Adrenal gland (tissue), 12 donors: ENCODE results near the gene AMDHD1. TPM values are rescaled to one million over a fixed set of nuclear protein-coding genes. Genes with fewer than 3 reads are reported as not detected.

Experiments
- DNase-seq, 7 donors: peaks; one replicate each; pipeline ENCODE4 v3.0.0-alpha.2; 2019 to 2020
- H3K27ac ChIP-seq, 5 donors: fragments of 200-600 bp; sonication (generic) in 4 of 5; 1 replicate in 3 of 5; 2 replicates in 2 of 5; pipeline versions ENCODE4 v1.5.1 to v1.8.0; 2016 to 2020; ENCODE audit warnings: mild to moderate bottlenecking in 1 of 5
- H3K27me3 ChIP-seq: fragments of 200-600 bp; 2 replicates; pipeline ENCODE4 v1.8.0; 2021
- H3K36me3 ChIP-seq, 2 donors: fragments of 200-600 bp; replicated peaks in 1 of 2; 1 replicate in 1 of 2; 2 replicates in 1 of 2; pipeline versions ENCODE4 v1.5.1 to v1.8.0; 2018 to 2022
- H3K4me1 ChIP-seq, 2 donors: fragments of 200-600 bp; replicated peaks in 1 of 2; 1 replicate in 1 of 2; 2 replicates in 1 of 2; pipeline versions ENCODE4 v1.5.1 to v1.8.0; 2018 to 2021
- H3K4me3 ChIP-seq, 4 donors: fragments of 200-600 bp; sonication (generic) in 3 of 4; one replicate each; pipeline ENCODE4 v1.5.1; 2016 to 2018
- H3K9me3 ChIP-seq, 3 donors: fragments of 200-600 bp; sonication (generic) in 1 of 3; replicated peaks in 1 of 3; 1 replicate in 2 of 3; 2 replicates in 1 of 3; pipeline versions ENCODE4 v1.5.1 to v1.8.0; 2016 to 2021
- POLR2A ChIP-seq, 2 donors: fragments of 450-650 bp; IDR thresholded peaks; one replicate each; pipeline ENCODE4 v1.6.1; 2017; ENCODE audit warnings: antibody characterized with exemption in 2 of 2, mild to moderate bottlenecking in 2 of 2, moderate library complexity in 1 of 2
- WGBS, 4 donors: extraction: QIAGEN DNeasy Blood & Tissue Kit in 2 of 4; methylation state at CpG; one replicate each; pipeline versions ENCODE4 v1.1.5 to v1.1.7; 2013 to 2017; 5-methylcytosine and 5-hydroxymethylcytosine counted together
- intact Hi-C, 2 donors: fragments of 100-400 bp; cut with DNase I; formaldehyde crosslinking; loops; one replicate each; pipeline versions ENCODE4 v1.14.1 to v1.15.0; 2022 to 2023
- polyA plus RNA-seq, 3 donors: library from polyadenylated mRNA; stranded (reverse); fragments of 200-250 nt in 2 of 3; fragments of 350-450 nt in 1 of 3; fragmentation: Illumina TruSeq in 1 of 3; extraction: RNeasy Lipid Tissue Mini Kit (QIAGEN cat#74804) in 1 of 3; gene quantifications; one replicate each; pipeline ENCODE4 v1.2.3, GENCODE V29; 2013 to 2014
- total RNA-seq, 9 donors: library from RNA; depleted of rRNA in 4 of 9; stranded (reverse); fragments of >200 nt in 4 of 9; fragments of 120-200 nt in 1 of 9; fragmentation: NEBNext Ultra II Directional in 1 of 9; extraction: Animal tissue kit (Norgen Biotek cat#: 25700) in 1 of 9; gene quantifications; one replicate each; pipeline versions ENCODE4 v1.1.0 to v1.2.4, GENCODE V29; 2013 to 2023
- TF ChIP-seq, protein P1 (sequence below), 6 experiments: fragments of 450-650 bp in 4 of 6; fragments of 200-600 bp in 2 of 6; sonication (generic) in 1 of 6; IDR thresholded peaks; 1 replicate in 5 of 6; 2 replicates in 1 of 6; pipeline versions ENCODE4 v1.5.1 to v1.8.0; 2016 to 2021; ENCODE audit warnings: antibody characterized with exemption in 6 of 6, mild to moderate bottlenecking in 2 of 6, moderate library complexity in 1 of 6
- donor health status: healthy with polysubstance abuse.
- donor health status: Bipolar disorder and iron deficiency.
- donor health status: DM: yes; HTN: yes; CAD: no.
- donor health status: DM: no; HTN: no; CAD: no.
- donor health status: DM: no; HTN: no; CAD: no.
- donor health status: DM: yes; HTN: yes; CAD: no.

The AMDHD1 gene
- total and polyA plus RNA-seq, 12 donors: 4.6 to 120 (median 15.5) TPM

DNA sequence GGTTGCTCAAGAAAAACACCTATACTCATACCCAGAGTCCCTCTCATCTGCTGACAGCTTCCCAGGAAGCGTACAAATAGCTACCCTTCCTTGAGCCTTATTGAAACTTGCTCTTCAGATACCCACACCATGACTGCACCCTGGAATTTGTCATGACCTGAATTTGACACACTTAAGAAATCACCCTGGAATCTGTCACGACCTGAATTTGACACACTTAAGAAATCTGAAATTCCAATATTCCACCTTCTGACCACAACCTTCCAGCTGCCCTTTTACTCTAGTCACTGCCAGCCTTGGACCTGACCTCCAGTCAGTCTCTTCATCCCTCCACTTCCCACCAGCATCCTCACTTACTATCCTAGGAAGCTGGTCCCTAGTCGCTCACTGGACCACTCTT lies 54.1 kb downstream of the AMDHD1 start:
- no peak for DNase-seq
- WGBS, 4 donors: 80 to 87% (median 83%) methylated on average over 3 of the region's 3 CpGs
- no peaks in the 10 kb centered on the region for H3K9me3 ChIP-seq
- H3K27me3 ChIP-seq: no peaks in the 10 kb centered on the region
- intact Hi-C loops: loop anchor here in 1 of 2 donors (5.0 kb wide), 1 partner anchor 80 kb away; no protein-coding TSS in a partner anchor
- H3K27ac ChIP-seq: no peak overlapping the region
- peaks cover 0 to 14% of the 10 kb centered on the region in 2 donors for H3K36me3 ChIP-seq
- H3K4me1 ChIP-seq: no peaks in the 10 kb centered on the region
- no peak overlapping the region for H3K4me3 ChIP-seq
- TF ChIP-seq, protein P1, sequence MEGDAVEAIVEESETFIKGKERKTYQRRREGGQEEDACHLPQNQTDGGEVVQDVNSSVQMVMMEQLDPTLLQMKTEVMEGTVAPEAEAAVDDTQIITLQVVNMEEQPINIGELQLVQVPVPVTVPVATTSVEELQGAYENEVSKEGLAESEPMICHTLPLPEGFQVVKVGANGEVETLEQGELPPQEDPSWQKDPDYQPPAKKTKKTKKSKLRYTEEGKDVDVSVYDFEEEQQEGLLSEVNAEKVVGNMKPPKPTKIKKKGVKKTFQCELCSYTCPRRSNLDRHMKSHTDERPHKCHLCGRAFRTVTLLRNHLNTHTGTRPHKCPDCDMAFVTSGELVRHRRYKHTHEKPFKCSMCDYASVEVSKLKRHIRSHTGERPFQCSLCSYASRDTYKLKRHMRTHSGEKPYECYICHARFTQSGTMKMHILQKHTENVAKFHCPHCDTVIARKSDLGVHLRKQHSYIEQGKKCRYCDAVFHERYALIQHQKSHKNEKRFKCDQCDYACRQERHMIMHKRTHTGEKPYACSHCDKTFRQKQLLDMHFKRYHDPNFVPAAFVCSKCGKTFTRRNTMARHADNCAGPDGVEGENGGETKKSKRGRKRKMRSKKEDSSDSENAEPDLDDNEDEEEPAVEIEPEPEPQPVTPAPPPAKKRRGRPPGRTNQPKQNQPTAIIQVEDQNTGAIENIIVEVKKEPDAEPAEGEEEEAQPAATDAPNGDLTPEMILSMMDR (IDR thresholded peaks at IDR 0.05): no peak
- TF ChIP-seq POLR2A (IDR thresholded peaks at IDR 0.05): no peak

DNA sequence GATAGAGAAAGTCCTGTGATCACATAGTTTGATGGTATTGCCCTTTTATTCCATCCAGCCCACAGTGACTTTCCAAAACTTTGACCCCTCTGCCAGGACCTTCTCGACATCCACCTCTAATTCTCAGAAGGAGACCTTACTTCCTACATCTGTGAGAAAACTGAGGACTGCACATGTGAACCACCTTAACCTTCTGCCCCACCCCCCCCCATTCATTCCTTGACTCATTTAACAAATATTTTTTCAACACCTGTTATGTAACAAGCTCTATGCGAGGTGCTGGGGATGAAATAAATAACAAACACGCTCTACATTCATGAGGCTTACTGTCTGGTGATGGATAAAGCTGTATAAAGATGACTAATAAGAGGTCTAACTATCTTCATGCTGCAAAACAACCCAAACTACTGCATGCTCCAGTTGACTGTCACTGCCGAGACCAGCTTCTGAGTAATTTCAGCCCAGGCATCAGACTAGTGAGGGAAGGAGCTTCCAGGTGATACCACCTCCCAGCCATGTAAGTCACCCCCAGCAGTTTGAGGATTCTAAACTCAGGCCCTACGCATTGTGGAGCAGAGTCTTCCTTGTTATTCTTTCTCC lies 54.9 kb downstream of the AMDHD1 start:
- intact Hi-C loops: loop anchor here (2.0 to 5.0 kb wide), 2 partner anchors 79 to 81 kb away; no protein-coding TSS in a partner anchor
- WGBS, 4 donors: 78 to 80% (median 78%) methylated on average over 5 of the region's 5 CpGs
- H3K9me3 ChIP-seq: no peaks in the 10 kb centered on the region
- H3K27me3 ChIP-seq: no peaks in the 10 kb centered on the region
- peaks cover 0 to 20% of the 10 kb centered on the region in 2 donors for H3K36me3 ChIP-seq
- no peaks in the 10 kb centered on the region for H3K4me1 ChIP-seq
- no peak overlapping the region for H3K27ac ChIP-seq
- H3K4me3 ChIP-seq: no peak overlapping the region
- DNase-seq: no peak
- TF ChIP-seq, protein P1 (IDR thresholded peaks at IDR 0.05): no peak
- no peak for TF ChIP-seq POLR2A (IDR thresholded peaks at IDR 0.05)

DNA sequence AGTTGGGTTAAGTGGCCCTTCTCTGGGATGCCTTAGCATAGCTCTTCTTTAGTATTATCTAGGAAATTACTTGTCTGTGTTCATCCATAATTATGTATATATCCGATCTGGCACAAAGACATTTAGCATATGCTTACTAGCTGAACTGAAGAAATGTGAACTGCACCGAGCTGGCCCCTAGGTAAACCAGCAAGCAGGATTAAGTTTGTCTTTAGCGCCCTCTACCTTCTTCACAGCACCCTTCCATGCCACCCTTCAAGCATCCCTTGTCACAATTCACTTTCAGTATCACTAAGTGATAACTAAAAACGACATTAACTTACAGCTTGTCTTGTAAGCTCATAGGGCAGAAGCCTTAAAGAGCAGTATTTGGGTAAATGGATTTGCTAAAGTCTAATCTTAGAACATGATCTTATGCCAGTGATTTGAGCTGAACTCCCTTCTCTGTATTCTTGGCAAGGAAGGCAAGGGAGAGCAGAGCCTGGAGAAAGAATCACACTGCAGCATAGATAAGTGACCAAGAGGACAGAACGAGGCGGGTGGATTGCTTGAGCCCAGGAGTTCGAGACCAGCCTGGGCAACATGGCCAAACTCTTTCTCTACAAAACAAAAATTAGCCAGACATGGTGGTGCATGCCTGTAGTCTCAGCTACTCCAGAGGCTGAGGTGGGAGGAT lies 55.6 kb downstream of the AMDHD1 start:
- no peaks in the 10 kb centered on the region for H3K4me1 ChIP-seq
- H3K4me3 ChIP-seq: no peak overlapping the region
- DNase-seq: peak; percentile 26 to 73 (median 53)
- no peak overlapping the region for H3K27ac ChIP-seq
- no peaks in the 10 kb centered on the region for H3K9me3 ChIP-seq
- no peaks in the 10 kb centered on the region for H3K27me3 ChIP-seq
- TF ChIP-seq, protein P1 (IDR thresholded peaks at IDR 0.05): peak; percentile 44 to 83 (median 75)
- no peak for TF ChIP-seq POLR2A (IDR thresholded peaks at IDR 0.05)
- WGBS, 4 donors: 13 to 22% (median 19%) methylated on average over 7 of the region's 7 CpGs
- H3K36me3 ChIP-seq: peaks cover 0 to 23% of the 10 kb centered on the region in 2 donors
- intact Hi-C loops: loop anchor here (2.0 to 5.0 kb wide), 2 partner anchors 80 to 81 kb away; no protein-coding TSS in a partner anchor

DNA sequence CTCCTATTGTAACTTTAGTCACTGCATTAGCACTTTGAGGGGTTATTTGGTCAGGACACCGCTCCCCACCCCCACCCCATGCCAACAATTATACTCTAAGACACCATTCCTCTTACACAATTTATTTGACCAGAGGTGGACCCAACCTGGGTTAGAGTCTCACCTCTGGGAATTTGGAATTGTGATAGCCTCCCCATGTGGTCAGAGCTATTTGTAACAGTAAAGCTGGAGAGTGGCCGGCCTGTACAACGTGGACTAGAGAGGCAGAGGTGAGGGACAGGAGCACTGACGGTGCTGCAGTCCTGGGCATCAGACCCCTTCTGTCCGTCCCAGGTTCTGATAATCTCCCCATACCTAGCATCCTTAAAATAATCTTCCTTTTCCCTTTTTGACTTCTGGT lies 56.4 kb downstream of the AMDHD1 start:
- 76 to 90% (median 79%) methylated on average over 5 of the region's 5 CpGs for WGBS, 4 donors
- intact Hi-C loops: loop anchor here (2.0 to 5.0 kb wide), 2 partner anchors 81 to 82 kb away; no protein-coding TSS in a partner anchor
- TF ChIP-seq POLR2A (IDR thresholded peaks at IDR 0.05): no peak
- TF ChIP-seq, protein P1 (IDR thresholded peaks at IDR 0.05): no peak
- no peaks in the 10 kb centered on the region for H3K4me1 ChIP-seq
- H3K36me3 ChIP-seq: peaks cover 0 to 27% of the 10 kb centered on the region in 2 donors
- no peak overlapping the region for H3K27ac ChIP-seq
- H3K4me3 ChIP-seq: no peak overlapping the region
- no peak for DNase-seq
- no peaks in the 10 kb centered on the region for H3K9me3 ChIP-seq
- no peaks in the 10 kb centered on the region for H3K27me3 ChIP-seq
